ENCODE results near the gene SLC26A9. TPM values are rescaled to one million over a fixed set of nuclear protein-coding genes. Genes with fewer than 3 reads are reported as not detected.

SLC26A9 gene
- total and polyA plus RNA-seq, 9 of the 15 experiments (the other 6 are each of a cell fraction or from before 2014, with no cell fraction given): 0.03 TPM; not detected in 8

DNA sequence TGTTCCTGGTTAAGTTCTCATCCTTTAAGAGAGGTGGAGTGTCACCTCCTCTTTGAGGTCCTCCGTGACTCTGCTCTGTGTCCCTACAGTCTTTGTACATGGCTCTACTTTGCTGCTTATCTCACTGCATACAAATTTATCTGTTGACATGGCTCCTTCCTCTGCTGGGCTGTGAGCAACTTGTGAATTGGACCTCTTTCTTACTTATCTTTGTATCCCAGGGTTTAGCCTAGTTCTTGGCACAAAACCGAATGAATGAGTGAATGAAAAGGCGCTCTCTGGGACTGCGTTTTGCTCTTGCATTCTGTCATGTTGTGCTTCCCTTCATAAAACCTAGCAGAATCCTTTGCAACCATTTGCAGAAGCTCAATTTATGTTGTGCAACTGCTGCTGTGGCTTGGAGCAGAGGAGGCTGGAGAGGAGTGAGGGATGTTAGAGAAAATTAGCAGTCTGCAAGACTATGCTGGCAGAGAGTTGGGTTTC lies 12.4 kb downstream of the SLC26A9 start:
- Histone ChIP-seq H3K9ac (ENCODE audit: insufficient read depth in 1 of 2, low read depth in 2 of 2, low read length in 2 of 2) (no peak overlapping the region), H3K27ac (ENCODE audit: extremely low read depth, low read depth, low read length) (no peak overlapping the region), H3K27me3 (ENCODE audit: control insufficient read depth in 2 of 2, insufficient read depth in 2 of 2, low read length in 2 of 2) (peaks cover 46 to 87% of the 10 kb centered on the region in 2 experiments), H3K36me3 (ENCODE audit: control insufficient read depth, insufficient read depth, low read length) (no peaks in the 10 kb centered on the region), H3K9me3 (replicated peaks; ENCODE audit: control insufficient read depth, insufficient read depth, low read depth, low read length) (no peaks in the 10 kb centered on the region), H3K4me3 (no peak overlapping the region), H3K4me2 (ENCODE audit: insufficient read depth, low read length) (peak overlapping the region; percentile 17; the same call in 1 of the 2 replicates), H4K20me1 (replicated peaks; ENCODE audit: control insufficient read depth, insufficient read depth, low read length) (peaks cover 5% of the 10 kb centered on the region; the same call in 1 of the 2 replicates), H3K9me1 (ENCODE audit: control insufficient read depth, insufficient read depth, low read length) (peaks cover 5% of the 10 kb centered on the region), H3K4me1 (replicated peaks in 1 of 2; ENCODE audit: control insufficient read depth in 2 of 2, insufficient read depth in 2 of 2, low read length in 2 of 2) (peaks cover 4 to 17% of the 10 kb centered on the region in 2 experiments; a peak in 3 of 5 replicates), H2AFZ (ENCODE audit: low read depth, low read length) (no peak overlapping the region), H3K79me2 (ENCODE audit: control insufficient read depth, insufficient read depth, low read length) (no peaks in the 10 kb centered on the region)
- FAIRE-seq: peak; percentile 79
- no TSS peak for BruUV-seq (replicated peaks)
- ChIA-PET POLR2A (interaction anchor here (0.6 kb wide), 1 partner anchor 175 kb away, joined by 3 read pairs; no protein-coding TSS in a partner anchor), CTCF (ENCODE audit: low intra/inter-chr PET ratio) (interaction anchor here (0.6 kb wide), 1 partner anchor 269 kb away, joined by 4 read pairs; no protein-coding TSS in a partner anchor)
- in situ Hi-C loops (cut with MboI): no loop called here
- 1% methylated on average over 4 of the region's 4 CpGs for WGBS (ENCODE audit: insufficient coverage, low coverage, missing lambda C conversion rate)
- TF ChIP-seq, protein P1, sequence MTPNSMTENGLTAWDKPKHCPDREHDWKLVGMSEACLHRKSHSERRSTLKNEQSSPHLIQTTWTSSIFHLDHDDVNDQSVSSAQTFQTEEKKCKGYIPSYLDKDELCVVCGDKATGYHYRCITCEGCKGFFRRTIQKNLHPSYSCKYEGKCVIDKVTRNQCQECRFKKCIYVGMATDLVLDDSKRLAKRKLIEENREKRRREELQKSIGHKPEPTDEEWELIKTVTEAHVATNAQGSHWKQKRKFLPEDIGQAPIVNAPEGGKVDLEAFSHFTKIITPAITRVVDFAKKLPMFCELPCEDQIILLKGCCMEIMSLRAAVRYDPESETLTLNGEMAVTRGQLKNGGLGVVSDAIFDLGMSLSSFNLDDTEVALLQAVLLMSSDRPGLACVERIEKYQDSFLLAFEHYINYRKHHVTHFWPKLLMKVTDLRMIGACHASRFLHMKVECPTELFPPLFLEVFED (CRISPR knock-in tag; conservative IDR thresholded peaks at IDR 0.05): no peak
- TF ChIP-seq ETV6 (IDR thresholded peaks at IDR 0.05; ENCODE audit: borderline replicate concordance in 1 of 2, low read depth in 2 of 2, low read length in 1 of 2): no peak
- TF ChIP-seq ETV6 (CRISPR knock-in tag; IDR thresholded peaks at IDR 0.05; ENCODE audit: borderline replicate concordance): no peak
- peak; percentile 11 for TF ChIP-seq RBM25 (IDR thresholded peaks at IDR 0.05; ENCODE audit: low read depth, low read length, severe bottlenecking)
- TF ChIP-seq TAL1 (IDR thresholded peaks at IDR 0.05): peak; percentile 41; the same call in 1 of the 2 replicates
- no peak for TF ChIP-seq CEBPG (CRISPR knock-in tag; IDR thresholded peaks at IDR 0.05)
- peak; percentile 29 to 55; a peak in 2 of 4 replicates for TF ChIP-seq CEBPG (tag; conservative IDR thresholded peaks at IDR 0.05 in 1 of 2, IDR thresholded peaks at IDR 0.05 in 1 of 2)
- peak; percentile 23; the same call in 1 of the 2 replicates for TF ChIP-seq ARID1B (IDR thresholded peaks at IDR 0.05)
- peak; percentile 26; the same call in 1 of the 2 replicates for TF ChIP-seq FOSL1 (tag; conservative IDR thresholded peaks at IDR 0.05)
- TF ChIP-seq ZFP36 (IDR thresholded peaks at IDR 0.05; ENCODE audit: low read depth, low read length, partially characterized antibody): peak; percentile 98
- TF ChIP-seq JUND (IDR thresholded peaks at IDR 0.05; ENCODE audit: borderline replicate concordance, low read depth, low read length): no peak
- TF ChIP-seq JUND (tag; IDR thresholded peaks at IDR 0.05; ENCODE audit: borderline replicate concordance, low read depth, low read length): peak; percentile 63; the same call in 1 of the 3 replicates
- peak; percentile 89 for TF ChIP-seq ZNF24 (IDR thresholded peaks at IDR 0.05)
- TF ChIP-seq CBFA2T3 (IDR thresholded peaks at IDR 0.05): peak; percentile 66
- TF ChIP-seq ZNF764 (CRISPR knock-in tag; IDR thresholded peaks at IDR 0.05; ENCODE audit: low read depth): no peak
- peak; percentile 82 for TF ChIP-seq ZNF436 (CRISPR knock-in tag; IDR thresholded peaks at IDR 0.05)
- TF ChIP-seq NRF1 (conservative IDR thresholded peaks at IDR 0.05 in 1 of 2, IDR thresholded peaks at IDR 0.05 in 1 of 2): no peak
- TF ChIP-seq CEBPB (tag; IDR thresholded peaks at IDR 0.05): peak; percentile 62
- ATAC-seq: peak; percentile 51
- intact Hi-C loops (cut with micrococcal nuclease): no loop called here
- peak in 1 of 4 experiments; percentile 34 for DNase-seq (ENCODE audit: extremely low read depth in 1 of 4, low spot score in 3 of 4)
